PC-9 (cell line): ENCODE measurements around the gene SLC27A1. TPM values are rescaled to one million over a fixed set of nuclear protein-coding genes. Genes with fewer than 3 reads are reported as not detected.
A peak's percentile ranks its signal among the peaks of the same experiment; 100 is the strongest.

ENCODE experiments used
- BruUV-seq: library from RNA; stranded (reverse); fragments of 400-500 nt; replicated peaks from 2 replicates; lab custom pipeline; 2021; lab: Mats Ljungman, UMichigan
- CTCF ChIA-PET: fragments of 300-600 bp; sonication (Branson Sonifier 250); formaldehyde crosslinking; loops from one replicate; lab custom pipeline; 2022; ENCODE audit warnings: antibody characterized with exemption; lab: Charles Lee
- POLR2A ChIA-PET: fragments of 300-600 bp; sonication (Branson Sonifier 250); formaldehyde crosslinking; loops from one replicate; lab custom pipeline; 2022; ENCODE audit warnings: antibody characterized with exemption; ENCODE audit not compliant: unreplicated experiment; lab: Charles Lee
- DNase-seq, 2 experiments: peaks; one replicate each; pipeline versions ENCODE4 v3.0.0 to v3.0.0-alpha.2; 2015 to 2022; ENCODE audit warnings: mixed read lengths in 1 of 2
- H2AFZ ChIP-seq: fragments of 200-600 bp; sonication (generic); 2 replicates; pipeline ENCODE4 v1.8.1; 2017; ENCODE audit warnings: antibody characterized with exemption
- H3F3A ChIP-seq: fragments of 200-600 bp; sonication (generic); 2 replicates; pipeline ENCODE4 v1.8.1; 2017; ENCODE audit warnings: antibody characterized with exemption, mild to moderate bottlenecking, low read depth; ENCODE audit not compliant: insufficient read depth
- H3K27ac ChIP-seq: fragments of 200-600 bp; sonication (generic); 2 replicates; pipeline ENCODE4 v1.6.1; 2016; ENCODE audit warnings: mixed run types
- H3K27me3 ChIP-seq: fragments of 200-600 bp; sonication (generic); 2 replicates; pipeline ENCODE4 v1.6.1; 2016; ENCODE audit warnings: low read depth, mixed run types; ENCODE audit not compliant: insufficient read depth
- H3K36me3 ChIP-seq: fragments of 200-600 bp; sonication (generic); 2 replicates; pipeline ENCODE4 v1.6.1; 2016; ENCODE audit warnings: low read depth, mixed run types
- H3K4me1 ChIP-seq: fragments of 200-600 bp; sonication (generic); replicated peaks from 2 replicates; pipeline ENCODE4 v1.6.1; 2016; ENCODE audit warnings: mixed run types; ENCODE audit not compliant: insufficient read depth
- H3K4me2 ChIP-seq: fragments of 200-600 bp; sonication (generic); 2 replicates; pipeline ENCODE4 v1.6.1; 2017; ENCODE audit warnings: mixed run types
- H3K4me3 ChIP-seq: fragments of 200-600 bp; sonication (generic); 2 replicates; pipeline ENCODE4 v1.6.1; 2016; ENCODE audit warnings: mixed run types
- H3K79me2 ChIP-seq: fragments of 200-600 bp; sonication (generic); 2 replicates; pipeline ENCODE4 v1.6.1; 2017; ENCODE audit warnings: low read depth, mixed run types
- H3K9me2 ChIP-seq: fragments of 200-600 bp; sonication (generic); 2 replicates; pipeline ENCODE4 v1.8.1; 2017; ENCODE audit warnings: mild to moderate bottlenecking; ENCODE audit not compliant: insufficient read depth
- H3K9me3 ChIP-seq: fragments of 200-600 bp; sonication (generic); 2 replicates; pipeline ENCODE4 v1.8.1; 2016; ENCODE audit warnings: low read depth; ENCODE audit not compliant: insufficient read depth
- H4K20me1 ChIP-seq: fragments of 200-600 bp; sonication (generic); 2 replicates; pipeline ENCODE4 v1.8.1; 2017; ENCODE audit not compliant: insufficient read depth
- CTCF ChIP-seq: fragments of 200-600 bp; sonication (generic); conservative IDR thresholded peaks from 2 replicates; pipeline ENCODE4 v1.6.1; 2017; ENCODE audit warnings: mixed run types, antibody characterized with exemption, mild to moderate bottlenecking, moderate library complexity
- EZH2 ChIP-seq: fragments of 200-600 bp; sonication (generic); IDR thresholded peaks from 2 replicates; pipeline ENCODE4 v1.8.0; 2017; ENCODE audit warnings: antibody characterized with exemption, low read depth
- intact Hi-C: fragments of 100-400 bp; cut with micrococcal nuclease; formaldehyde crosslinking; loops from one replicate; pipeline ENCODE4 v1.10.0; 2022; ENCODE audit not compliant: unreplicated experiment
- total RNA-seq: library from RNA; stranded (reverse); gene quantifications from 2 replicates; pipeline ENCODE4 v1.2.3, GENCODE V29; 2021

SLC27A1 gene
- total RNA-seq, 1 experiment from 2014 or later: 30.8 TPM

GRCh38 chr19:17469092-17469480, 1.2 kb upstream of the SLC27A1 start:
- no peak for DNase-seq
- ChIA-PET POLR2A (no interaction called here), CTCF (interaction anchor here (0.6 to 0.7 kb wide), 2 partner anchors 50 to 55 kb away, joined by 3 read pairs; no protein-coding TSS in a partner anchor)
- no peak for TF ChIP-seq CTCF
- no peak for TF ChIP-seq EZH2
- peaks cover 27% of the 10 kb centered on the region for H3K4me1 ChIP-seq
- peaks cover 15% of the 10 kb centered on the region for H3K79me2 ChIP-seq
- intact Hi-C loops: loop anchor here (1.0 to 5.0 kb wide), 3 partner anchors 173 to 392 kb away; partner anchors contain the start of genes HAUS8 and MYO9B
- peak overlapping the region; percentile 88 for H3K4me3 ChIP-seq
- H4K20me1 ChIP-seq: no peaks in the 10 kb centered on the region
- BruUV-seq: TSS peak; percentile 67
- H3K9me2 ChIP-seq: no peaks in the 10 kb centered on the region
- peak overlapping the region; percentile 86 for H2AFZ ChIP-seq
- H3K9me3 ChIP-seq: no peaks in the 10 kb centered on the region
- H3K27me3 ChIP-seq: no peaks in the 10 kb centered on the region
- H3F3A ChIP-seq: peaks cover 35% of the 10 kb centered on the region
- peak overlapping the region; percentile 94 for H3K4me2 ChIP-seq
- H3K36me3 ChIP-seq: no peaks in the 10 kb centered on the region
- H3K27ac ChIP-seq: peak overlapping the region; percentile 71

GRCh38 chr19:17469481-17470067, 750 bp upstream of the SLC27A1 start:
- DNase-seq: peak; percentile 89 to 94
- H3K9me2 ChIP-seq: no peaks in the 10 kb centered on the region
- intact Hi-C loops: loop anchor here (1.0 to 10.0 kb wide), 7 partner anchors 41 to 392 kb away; partner anchors contain the start of genes COLGALT1, HAUS8, MYO9B and PGLS

More at GRCh38 chr19:17469481-17470067, 750 bp upstream of the SLC27A1 start:
- H3K27ac ChIP-seq: peak overlapping the region; percentile 71
- no peaks in the 10 kb centered on the region for H3K36me3 ChIP-seq
- H3K4me3 ChIP-seq: peak overlapping the region; percentile 88
- peaks cover 27% of the 10 kb centered on the region for H3K4me1 ChIP-seq
- peak overlapping the region; percentile 94 for H3K4me2 ChIP-seq
- no peak for TF ChIP-seq CTCF
- no peak for TF ChIP-seq EZH2
- BruUV-seq: no TSS peak
- ChIA-PET CTCF (interaction anchor here (0.6 to 0.7 kb wide), 2 partner anchors 50 to 55 kb away, joined by 3 read pairs; no protein-coding TSS in a partner anchor), POLR2A (interaction anchor here (0.6 to 0.8 kb wide), 2 partner anchors 50 to 152 kb away, joined by 4 to 5 read pairs; partner anchors contain the start of gene MVB12A)
- no peaks in the 10 kb centered on the region for H4K20me1 ChIP-seq
- peaks cover 15% of the 10 kb centered on the region for H3K79me2 ChIP-seq
- peaks cover 35% of the 10 kb centered on the region for H3F3A ChIP-seq
- H3K9me3 ChIP-seq: no peaks in the 10 kb centered on the region
- H2AFZ ChIP-seq: peak overlapping the region; percentile 86
- H3K27me3 ChIP-seq: no peaks in the 10 kb centered on the region
